Keratinocyte (primary cell): ENCODE results near the gene TIAM2.

Experiments
- EZH2 ChIP-seq: IDR thresholded peaks from one replicate; pipeline ENCODE4 v1.6.1; 2012; ENCODE audit warnings: inconsistent platforms, mild to moderate bottlenecking, low read length, moderate library complexity
- TF ChIP-seq, protein P1 (sequence below), 3 experiments: IDR thresholded peaks in 1 of 3; conservative IDR thresholded peaks in 1 of 3; optimal IDR thresholded peaks in 1 of 3; 2 replicates in 2 of 3; 3 replicates in 1 of 3; pipeline versions ENCODE3 to v1.5.1; 2011; ENCODE audit warnings: low read length in 3 of 3, mild to moderate bottlenecking in 3 of 3, moderate library complexity in 2 of 3, control low read depth in 1 of 3, inconsistent platforms in 1 of 3; ENCODE audit not compliant: insufficient read depth in 2 of 3; ENCODE audit errors: extremely low read depth in 1 of 3

- TF ChIP-seq, protein P1, sequence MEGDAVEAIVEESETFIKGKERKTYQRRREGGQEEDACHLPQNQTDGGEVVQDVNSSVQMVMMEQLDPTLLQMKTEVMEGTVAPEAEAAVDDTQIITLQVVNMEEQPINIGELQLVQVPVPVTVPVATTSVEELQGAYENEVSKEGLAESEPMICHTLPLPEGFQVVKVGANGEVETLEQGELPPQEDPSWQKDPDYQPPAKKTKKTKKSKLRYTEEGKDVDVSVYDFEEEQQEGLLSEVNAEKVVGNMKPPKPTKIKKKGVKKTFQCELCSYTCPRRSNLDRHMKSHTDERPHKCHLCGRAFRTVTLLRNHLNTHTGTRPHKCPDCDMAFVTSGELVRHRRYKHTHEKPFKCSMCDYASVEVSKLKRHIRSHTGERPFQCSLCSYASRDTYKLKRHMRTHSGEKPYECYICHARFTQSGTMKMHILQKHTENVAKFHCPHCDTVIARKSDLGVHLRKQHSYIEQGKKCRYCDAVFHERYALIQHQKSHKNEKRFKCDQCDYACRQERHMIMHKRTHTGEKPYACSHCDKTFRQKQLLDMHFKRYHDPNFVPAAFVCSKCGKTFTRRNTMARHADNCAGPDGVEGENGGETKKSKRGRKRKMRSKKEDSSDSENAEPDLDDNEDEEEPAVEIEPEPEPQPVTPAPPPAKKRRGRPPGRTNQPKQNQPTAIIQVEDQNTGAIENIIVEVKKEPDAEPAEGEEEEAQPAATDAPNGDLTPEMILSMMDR (optimal IDR thresholded peaks at IDR 0.05 in 1 of 3, IDR thresholded peaks at IDR 0.05 in 1 of 3, conservative IDR thresholded peaks at IDR 0.05 in 1 of 3; ENCODE audit: extremely low read depth in 1 of 3, insufficient read depth in 2 of 3, low read length in 3 of 3), result no peak
- TF ChIP-seq EZH2, result no peak
Measured at GRCh38 chr6:155276638-155277037, 281.5 kb downstream of the TIAM2 start.
